Activated gamma-delta T cell (primary cell): Measurements from ENCODE around the gene HHATL.

Experiments used
- DNase-seq: peaks from one replicate; lab custom pipeline; 2025; lab: John Stamatoyannopoulos, UW

Gene HHATL

GRCh38 chr3:42652611-42653302 is 49.8 kb downstream of the HHATL start:
- no peak for DNase-seq

- DNase-seq = no peak
These were observed 50.4 kb downstream of the HHATL start for GRCh38 chr3:42652251-42652610.

DNA sequence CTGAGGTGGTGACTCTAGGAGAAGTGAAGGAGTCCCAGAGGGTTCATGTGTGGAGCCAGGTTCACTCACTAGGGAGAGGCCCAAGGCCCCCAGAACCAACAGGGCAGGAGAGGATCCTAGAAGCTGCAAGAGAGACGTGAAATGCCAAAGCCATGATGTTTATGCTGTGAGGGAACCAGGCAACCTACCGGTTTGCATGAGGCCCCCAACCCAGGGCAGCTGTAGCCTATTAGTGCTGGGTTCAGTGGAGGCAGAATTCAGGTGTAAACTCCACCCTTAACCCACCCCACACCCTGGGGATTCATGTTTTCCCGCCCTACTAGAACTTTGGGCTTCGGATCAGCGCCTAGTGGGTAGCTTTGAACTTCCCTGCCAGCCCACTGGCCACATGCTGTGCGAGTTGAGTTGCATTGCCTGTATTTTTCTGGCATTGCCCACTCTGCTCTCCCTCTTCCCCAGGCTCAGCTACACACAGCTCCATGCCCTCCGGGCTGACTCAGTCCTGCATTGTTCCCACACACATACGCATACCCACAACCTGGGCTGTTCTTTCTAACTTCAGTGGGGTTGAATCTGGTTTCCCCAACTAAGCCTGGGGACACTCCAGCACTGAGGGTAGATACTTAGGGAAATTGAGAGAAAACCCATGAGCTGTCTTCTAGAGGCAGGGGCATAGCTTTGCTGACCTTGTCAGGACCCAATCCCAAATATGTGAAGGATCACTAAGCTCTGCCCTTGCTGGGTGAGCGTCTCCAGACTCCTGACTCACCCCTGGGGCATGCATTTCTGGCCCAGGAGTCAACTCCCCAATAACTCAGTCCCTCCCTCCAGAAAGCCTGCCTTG is 51.1 kb downstream of the HHATL start:
- no peak for DNase-seq

- no peak for DNase-seq
These were observed 52.8 kb downstream of the HHATL start for GRCh38 chr3:42649783-42650182.

DNA sequence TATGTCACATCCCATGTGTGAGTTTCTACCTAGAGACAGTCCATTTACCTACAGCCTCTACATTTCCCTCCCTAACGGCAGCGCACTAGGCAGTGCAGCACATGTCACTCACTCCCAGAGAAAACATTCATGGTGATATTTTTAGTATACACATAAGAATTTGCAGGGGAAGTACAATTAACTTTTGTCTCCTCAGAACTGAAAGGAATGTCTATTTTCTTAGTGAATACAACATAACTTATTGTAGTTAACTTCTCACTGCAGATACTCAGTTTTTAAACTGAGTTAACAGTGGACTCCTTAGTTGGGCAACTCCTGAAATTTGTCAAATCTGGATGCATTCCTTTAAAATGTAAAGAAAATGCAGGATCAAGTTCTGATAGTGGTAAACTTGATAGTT is 53.6 kb downstream of the HHATL start:
- DNase-seq = no peak

DNA sequence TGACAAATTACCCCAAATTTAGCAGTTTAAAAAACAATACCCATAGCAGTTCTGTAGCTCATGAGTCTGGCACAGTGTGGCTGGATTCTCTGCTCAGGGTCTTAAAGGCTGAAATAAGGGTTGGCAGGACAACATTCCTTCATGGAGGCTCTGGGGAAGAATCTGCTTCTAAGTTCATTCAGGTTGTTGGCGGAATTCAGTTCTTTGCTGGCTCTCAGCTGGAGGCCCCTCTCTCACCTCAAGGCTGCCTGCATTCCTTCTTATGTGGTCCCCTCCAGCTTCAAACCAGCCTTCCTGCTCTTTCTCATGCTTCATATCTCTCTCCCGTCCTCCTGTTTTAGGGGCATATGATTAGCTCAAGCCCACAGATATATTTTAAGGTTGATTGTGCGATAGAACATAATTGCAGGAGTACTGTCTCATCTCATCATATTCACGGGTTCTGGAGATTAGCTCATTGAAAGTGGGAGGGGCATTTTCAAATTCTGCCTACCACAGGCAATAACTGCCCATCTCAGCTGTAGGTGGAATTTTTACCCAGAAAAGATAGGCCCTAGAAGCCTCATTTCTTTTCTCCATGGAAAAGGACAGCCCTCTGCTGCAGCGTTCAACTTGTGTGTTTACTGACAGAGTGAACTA is 54.7 kb downstream of the HHATL start:
- no peak for DNase-seq
